ENCODE measurements around the gene SLC38A8. TPM values are rescaled to one million over a fixed set of nuclear protein-coding genes. Genes with fewer than 3 reads are reported as not detected.

The SLC38A8 gene
- total RNA-seq, 4 donors from 2014 or later: not detected

GRCh38 chr16:84018710-84019109, 23.9 kb downstream of the SLC38A8 start:
- TF ChIP-seq POLR2A (IDR thresholded peaks at IDR 0.05): no peak
- no peak for TF ChIP-seq CTCF (IDR thresholded peaks at IDR 0.05)
- TF ChIP-seq EP300 (IDR thresholded peaks at IDR 0.05; ENCODE audit: low read depth): no peak
- TF ChIP-seq POLR2AphosphoS5 (IDR thresholded peaks at IDR 0.05): no peak
- no peak for DNase-seq
- intact Hi-C loops (cut with DNase I; ENCODE audit: low total_unique reads): no loop called here
- Histone ChIP-seq H3K4me1 (no peaks in the 10 kb centered on the region), H3K4me3 (no peak overlapping the region), H3K27ac (no peak overlapping the region), H3K27me3 (no peaks in the 10 kb centered on the region), H3K9me3 (peaks cover 0 to 7% of the 10 kb centered on the region in 2 donors), H3K36me3 (no peaks in the 10 kb centered on the region)
- WGBS, 2 donors (ENCODE audit: low coverage in 1 of 2): 82 to 93% methylated on average over 3 to 4 of the region's 4 CpGs
- in situ Hi-C loops (cut with MboI; ENCODE audit: low pct_ligation_motif_present in 1 of 4, low pct_unique_long_range_greater_than_20kb in 1 of 4, low sequenced_read_pairs in 3 of 4): no loop called here

GRCh38 chr16:84016477-84016876, 26.1 kb downstream of the SLC38A8 start:
- peaks cover 0 to 2% of the 10 kb centered on the region in 2 donors for H3K9me3 ChIP-seq
- no peak for DNase-seq
- no peak overlapping the region for H3K4me3 ChIP-seq
- H3K4me1 ChIP-seq: no peaks in the 10 kb centered on the region
- no peaks in the 10 kb centered on the region for H3K27me3 ChIP-seq
- 92% methylated on average over 12 of the region's 12 CpGs; no CpG with 5 or more reads in 1 of the 2 donors for WGBS, 2 donors (ENCODE audit: low coverage in 1 of 2)
- in situ Hi-C loops (cut with MboI; ENCODE audit: low pct_ligation_motif_present in 1 of 4, low pct_unique_long_range_greater_than_20kb in 1 of 4, low sequenced_read_pairs in 3 of 4) (no loop called here), intact Hi-C loops (cut with DNase I; ENCODE audit: low total_unique reads) (no loop called here)
- no peak overlapping the region for H3K27ac ChIP-seq
- TF ChIP-seq POLR2AphosphoS5 (IDR thresholded peaks at IDR 0.05): no peak
- TF ChIP-seq CTCF (IDR thresholded peaks at IDR 0.05): no peak
- no peak for TF ChIP-seq EP300 (IDR thresholded peaks at IDR 0.05; ENCODE audit: low read depth)
- TF ChIP-seq POLR2A (IDR thresholded peaks at IDR 0.05): no peak
- H3K36me3 ChIP-seq: no peaks in the 10 kb centered on the region

- WGBS, 2 donors (ENCODE audit: low coverage in 1 of 2): 82 to 94% methylated on average over 3 to 12 of the region's 12 CpGs
- Histone ChIP-seq H3K4me3 (no peak overlapping the region), H3K27me3 (no peaks in the 10 kb centered on the region), H3K36me3 (no peaks in the 10 kb centered on the region), H3K4me1 (no peaks in the 10 kb centered on the region), H3K9me3 (no peaks in the 10 kb centered on the region), H3K27ac (no peak overlapping the region)
- intact Hi-C loops (cut with DNase I; ENCODE audit: low total_unique reads): no loop called here
- DNase-seq: no peak
- TF ChIP-seq POLR2AphosphoS5 (IDR thresholded peaks at IDR 0.05) (no peak), CTCF (IDR thresholded peaks at IDR 0.05) (no peak)
- in situ Hi-C loops (cut with MboI; ENCODE audit: low pct_ligation_motif_present in 1 of 4, low pct_unique_long_range_greater_than_20kb in 1 of 4, low sequenced_read_pairs in 3 of 4): no loop called here
These were observed 27.2 kb downstream of the SLC38A8 start for GRCh38 chr16:84015399-84015798.

- 66 to 76% methylated on average over 3 to 14 of the region's 14 CpGs for WGBS, 2 donors (ENCODE audit: low coverage in 1 of 2)
- no peaks in the 10 kb centered on the region for H3K4me1 ChIP-seq
- H3K36me3 ChIP-seq: no peaks in the 10 kb centered on the region
- no peaks in the 10 kb centered on the region for H3K9me3 ChIP-seq
- H3K27ac ChIP-seq: no peak overlapping the region
- intact Hi-C loops (cut with DNase I; ENCODE audit: low total_unique reads) (no loop called here), in situ Hi-C loops (cut with MboI; ENCODE audit: low pct_ligation_motif_present in 1 of 4, low pct_unique_long_range_greater_than_20kb in 1 of 4, low sequenced_read_pairs in 3 of 4) (no loop called here)
- H3K27me3 ChIP-seq: no peaks in the 10 kb centered on the region
- DNase-seq: no peak
- H3K4me3 ChIP-seq: no peak overlapping the region
- TF ChIP-seq EP300 (IDR thresholded peaks at IDR 0.05; ENCODE audit: low read depth): no peak
- no peak for TF ChIP-seq CTCF (IDR thresholded peaks at IDR 0.05)
- TF ChIP-seq POLR2AphosphoS5 (IDR thresholded peaks at IDR 0.05): no peak
- TF ChIP-seq POLR2A (IDR thresholded peaks at IDR 0.05): no peak
These were observed 27.8 kb downstream of the SLC38A8 start for GRCh38 chr16:84014570-84015327.
